Right lobe of liver (tissue), 6 donors: ENCODE results near the gene ARF3. TPM values are rescaled to one million over a fixed set of nuclear protein-coding genes. Genes with fewer than 3 reads are reported as not detected.

Experiments
- ATAC-seq, 4 donors: fragments of 200-7000 bp; cut with Tn5 transposase; one replicate each; pipeline ENCODE4 v1.9.1; 2020; ENCODE audit warnings: mild to moderate bottlenecking in 4 of 4, moderate library complexity in 4 of 4
- DNase-seq, 3 donors: peaks; one replicate each; pipeline ENCODE4 v3.0.0-alpha.2; 2020
- H3K27ac ChIP-seq, 3 donors: fragments of 200-600 bp; one replicate each; pipeline ENCODE4 v1.8.0; 2022
- H3K27me3 ChIP-seq, 2 donors: fragments of 200-600 bp; one replicate each; pipeline ENCODE4 v1.8.0; 2022
- H3K36me3 ChIP-seq, 4 donors: fragments of 200-600 bp; sonication (generic) in 1 of 4; one replicate each; pipeline versions ENCODE4 v1.5.1 to v1.8.0; 2017 to 2022; ENCODE audit warnings: control low read depth in 1 of 4
- H3K4me1 ChIP-seq, 4 donors: fragments of 200-600 bp; sonication (generic) in 1 of 4; one replicate each; pipeline versions ENCODE4 v1.5.1 to v1.8.0; 2017 to 2022; ENCODE audit warnings: control low read depth in 1 of 4
- H3K4me3 ChIP-seq, 3 donors: fragments of 200-600 bp; one replicate each; pipeline ENCODE4 v1.8.0; 2022
- H3K9me3 ChIP-seq, 4 donors: fragments of 200-600 bp; sonication (generic) in 1 of 4; one replicate each; pipeline versions ENCODE4 v1.5.1 to v1.8.0; 2017 to 2022; ENCODE audit warnings: control low read depth in 1 of 4
- POLR2A ChIP-seq: fragments of 450-650 bp; IDR thresholded peaks from one replicate; pipeline ENCODE4 v1.6.1; 2017; ENCODE audit warnings: antibody characterized with exemption, mild to moderate bottlenecking
- WGBS: methylation state at CpG from one replicate; pipeline ENCODE4 v1.1.6; 2018; ENCODE audit warnings: low coverage, low lambda C conversion rate; ENCODE audit not compliant: insufficient coverage; ENCODE audit errors: missing lambda C conversion rate; 5-methylcytosine and 5-hydroxymethylcytosine counted together
- intact Hi-C, 2 donors: fragments of 100-400 bp; cut with DNase I; formaldehyde crosslinking; loops; one replicate each; pipeline versions ENCODE4 v1.11.2 to v1.14.1; 2022
- total RNA-seq, 6 experiments: library from RNA; depleted of rRNA in 2 of 6; stranded (reverse); fragments of >200 nt in 2 of 6; fragmentation: NEBNext Ultra II Directional in 3 of 6; extraction: Animal tissue kit (Norgen Biotek cat#: 25700) in 3 of 6; gene quantifications; one replicate each; pipeline versions ENCODE4 v1.1.0 to v1.2.4, GENCODE V29; 2016 to 2023
- TF ChIP-seq, protein P1 (sequence below), 4 donors: fragments of 200-600 bp in 3 of 4; fragments of 450-650 bp in 1 of 4; IDR thresholded peaks; one replicate each; pipeline versions ENCODE4 v1.5.1 to v1.8.0; 2016 to 2022; ENCODE audit warnings: antibody characterized with exemption in 4 of 4, mild to moderate bottlenecking in 2 of 4
- donor health status: DM: no; HTN: yes; CAD: no.
- donor health status: DM: no; HTN: no; CAD: no.
- donor health status: DM: no; HTN: no; CAD: no.
- donor health status: DM: no; HTN: yes; CAD: no.
- donor health status: DM: no; HTN: yes; CAD: no.

The ARF3 gene
- total RNA-seq, 6 experiments from 2014 or later = 30.9 to 50.7 (median 47.2) TPM

DNA sequence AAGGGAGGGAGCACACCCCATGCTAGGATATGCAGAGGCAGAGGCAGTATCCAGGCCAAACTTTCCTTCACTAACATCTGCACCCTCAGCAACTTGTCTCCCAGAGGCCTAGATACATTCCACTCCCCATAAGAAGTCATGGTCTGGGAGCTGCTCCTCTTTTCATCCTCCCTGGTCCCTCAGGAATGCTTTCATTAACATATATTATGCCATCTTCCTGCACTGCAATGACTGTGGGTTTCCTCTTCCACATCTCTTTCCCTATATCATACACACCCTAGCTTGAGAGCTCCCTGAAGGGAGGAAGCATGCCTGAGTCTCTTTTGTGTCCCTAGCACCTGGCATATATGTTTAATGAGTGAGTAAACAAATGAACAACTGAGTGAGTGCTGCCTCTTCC lies 33.3 kb upstream of the ARF3 start:
- no peaks in the 10 kb centered on the region for H3K27me3 ChIP-seq
- no peak for TF ChIP-seq POLR2A
- TF ChIP-seq, protein P1, sequence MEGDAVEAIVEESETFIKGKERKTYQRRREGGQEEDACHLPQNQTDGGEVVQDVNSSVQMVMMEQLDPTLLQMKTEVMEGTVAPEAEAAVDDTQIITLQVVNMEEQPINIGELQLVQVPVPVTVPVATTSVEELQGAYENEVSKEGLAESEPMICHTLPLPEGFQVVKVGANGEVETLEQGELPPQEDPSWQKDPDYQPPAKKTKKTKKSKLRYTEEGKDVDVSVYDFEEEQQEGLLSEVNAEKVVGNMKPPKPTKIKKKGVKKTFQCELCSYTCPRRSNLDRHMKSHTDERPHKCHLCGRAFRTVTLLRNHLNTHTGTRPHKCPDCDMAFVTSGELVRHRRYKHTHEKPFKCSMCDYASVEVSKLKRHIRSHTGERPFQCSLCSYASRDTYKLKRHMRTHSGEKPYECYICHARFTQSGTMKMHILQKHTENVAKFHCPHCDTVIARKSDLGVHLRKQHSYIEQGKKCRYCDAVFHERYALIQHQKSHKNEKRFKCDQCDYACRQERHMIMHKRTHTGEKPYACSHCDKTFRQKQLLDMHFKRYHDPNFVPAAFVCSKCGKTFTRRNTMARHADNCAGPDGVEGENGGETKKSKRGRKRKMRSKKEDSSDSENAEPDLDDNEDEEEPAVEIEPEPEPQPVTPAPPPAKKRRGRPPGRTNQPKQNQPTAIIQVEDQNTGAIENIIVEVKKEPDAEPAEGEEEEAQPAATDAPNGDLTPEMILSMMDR (IDR thresholded peaks at IDR 0.05) = no peak
- intact Hi-C loops = no loop called here

DNA sequence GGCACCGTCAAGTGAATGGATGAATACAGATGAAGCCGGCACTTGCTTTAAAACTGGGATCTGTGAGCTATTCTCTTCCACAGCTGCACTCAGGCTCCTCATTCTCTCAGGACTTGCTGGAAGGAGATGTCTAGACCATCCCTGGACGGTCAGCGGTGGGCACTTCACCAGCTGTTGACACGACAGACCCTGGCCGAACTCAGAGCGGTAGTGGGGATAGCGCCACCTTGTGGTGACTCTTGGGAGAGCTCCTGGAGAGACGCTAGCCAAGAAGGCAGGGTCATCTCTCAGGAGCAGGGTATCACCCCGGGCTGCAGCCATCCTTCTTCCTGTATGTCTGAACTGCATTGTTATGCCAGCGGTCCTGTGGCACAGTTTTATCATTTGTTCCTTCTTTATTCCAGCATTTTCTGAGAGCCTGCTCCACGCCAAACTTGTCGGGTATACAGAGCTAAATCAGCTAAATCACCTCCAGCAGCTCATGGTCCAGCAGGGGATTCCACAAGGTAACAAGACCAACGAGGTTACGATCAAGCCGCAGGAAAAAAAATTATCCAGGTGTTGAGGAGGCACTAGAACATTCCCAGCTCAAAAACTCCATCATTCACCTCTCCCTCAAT lies 30.9 kb upstream of the ARF3 start:
- Histone ChIP-seq H3K27ac (no peak overlapping the region), H3K9me3 (no peaks in the 10 kb centered on the region), H3K27me3 (no peaks in the 10 kb centered on the region), H3K4me3 (no peak overlapping the region), H3K4me1 (no peaks in the 10 kb centered on the region), H3K36me3 (no peaks in the 10 kb centered on the region)
- WGBS = 24% methylated on average over 9 of the region's 16 CpGs
- peak in 1 of 3 donors; percentile 65 for DNase-seq
- intact Hi-C loops = no loop called here
- ATAC-seq = peak; percentile 78 to 88 (median 86)
- TF ChIP-seq, protein P1 (IDR thresholded peaks at IDR 0.05) = peak; percentile 55 to 91 (median 86)
- no peak for TF ChIP-seq POLR2A

More for the DNA sequence above, 33.3 kb upstream of the ARF3 start:
- DNase-seq (no peak), ATAC-seq (no peak)
- Histone ChIP-seq H3K4me1 (peaks cover 0 to 10% (median 0%) of the 10 kb centered on the region in 4 donors), H3K9me3 (no peaks in the 10 kb centered on the region), H3K4me3 (no peak overlapping the region), H3K36me3 (no peaks in the 10 kb centered on the region), H3K27ac (no peak overlapping the region)

DNA sequence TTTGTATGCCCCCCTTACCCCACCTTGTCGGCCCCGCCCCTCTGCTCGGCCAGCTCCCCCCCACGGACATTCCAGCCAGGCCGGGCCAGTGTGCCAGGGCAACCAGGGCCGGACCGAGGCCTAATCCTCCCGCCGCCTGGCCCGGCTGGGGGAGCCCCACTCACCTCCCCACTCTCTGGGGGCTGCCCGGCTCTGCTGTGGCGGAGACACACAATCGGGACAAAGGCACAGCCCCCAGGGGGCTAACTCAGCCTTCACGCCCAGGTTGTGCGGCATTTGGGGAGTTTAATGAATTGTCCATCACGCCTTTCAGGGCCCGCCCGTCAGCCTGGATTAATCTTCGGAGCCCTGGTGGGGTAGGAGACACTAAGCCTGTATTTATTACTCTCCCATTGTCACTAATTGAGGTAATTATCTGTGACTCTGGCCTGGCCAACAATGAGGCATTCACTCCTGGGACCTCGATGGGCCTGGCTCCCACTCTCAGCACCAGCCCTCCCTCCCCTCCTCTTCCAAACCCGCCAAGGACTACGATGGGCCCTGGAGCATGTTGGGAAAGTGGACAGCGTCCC lies 29.5 kb upstream of the ARF3 start:
- intact Hi-C loops = no loop called here
- Histone ChIP-seq H3K36me3 (no peaks in the 10 kb centered on the region), H3K4me1 (no peaks in the 10 kb centered on the region), H3K4me3 (no peak overlapping the region), H3K9me3 (no peaks in the 10 kb centered on the region), H3K27ac (no peak overlapping the region), H3K27me3 (peaks cover under 1% of the 10 kb centered on the region in 2 donors)
- DNase-seq = no peak
- TF ChIP-seq POLR2A = no peak
- TF ChIP-seq, protein P1 (IDR thresholded peaks at IDR 0.05) = no peak
- WGBS = 53% methylated on average over 9 of the region's 23 CpGs
- no peak for ATAC-seq

DNA sequence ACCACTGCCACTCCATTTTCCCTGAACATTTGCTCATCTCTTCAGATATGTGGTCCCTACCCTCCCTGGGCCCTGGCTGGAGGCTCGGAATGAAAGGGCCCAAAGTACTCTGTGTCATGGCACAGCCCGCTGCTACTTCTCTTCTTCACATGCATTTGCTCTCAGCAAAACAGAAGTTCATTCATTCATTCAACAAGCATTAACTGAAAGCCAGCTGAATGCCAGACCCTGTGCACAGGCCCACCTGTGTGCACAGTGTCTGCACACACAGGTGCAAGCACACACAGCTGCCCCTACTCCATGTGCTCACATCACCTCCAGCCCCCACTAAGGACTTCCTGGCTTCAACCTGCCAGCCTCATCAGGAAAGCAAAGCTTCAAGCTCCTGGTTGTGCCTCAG lies 28.6 kb upstream of the ARF3 start:
- H3K27ac ChIP-seq = no peak overlapping the region
- intact Hi-C loops = no loop called here
- ATAC-seq (no peak), DNase-seq (no peak)
- peaks cover 8 to 10% of the 10 kb centered on the region in 2 donors for H3K27me3 ChIP-seq
- no peaks in the 10 kb centered on the region for H3K36me3 ChIP-seq
- no peaks in the 10 kb centered on the region for H3K9me3 ChIP-seq
- no peak overlapping the region for H3K4me3 ChIP-seq
- H3K4me1 ChIP-seq = peaks cover 0 to 5% (median 2%) of the 10 kb centered on the region in 4 donors
- 83% methylated on average over 1 of the region's 2 CpGs for WGBS
- TF ChIP-seq, protein P1 (IDR thresholded peaks at IDR 0.05) = no peak
- TF ChIP-seq POLR2A = no peak
